HG03571 (cell line): ENCODE measurements around the gene GRAMD1A.
"Not testable (repeated sequence)": the region's sequence is repeated elsewhere in the genome, so short reads cannot be mapped to it uniquely, and the experiment has no call there.

Experiments used
- ATAC-seq: cut with Tn5 transposase; IDR thresholded peaks from one replicate; pipeline ENCODE4 v1.9.1; 2021; ENCODE audit not compliant: unreplicated experiment

The GRAMD1A gene

DNA sequence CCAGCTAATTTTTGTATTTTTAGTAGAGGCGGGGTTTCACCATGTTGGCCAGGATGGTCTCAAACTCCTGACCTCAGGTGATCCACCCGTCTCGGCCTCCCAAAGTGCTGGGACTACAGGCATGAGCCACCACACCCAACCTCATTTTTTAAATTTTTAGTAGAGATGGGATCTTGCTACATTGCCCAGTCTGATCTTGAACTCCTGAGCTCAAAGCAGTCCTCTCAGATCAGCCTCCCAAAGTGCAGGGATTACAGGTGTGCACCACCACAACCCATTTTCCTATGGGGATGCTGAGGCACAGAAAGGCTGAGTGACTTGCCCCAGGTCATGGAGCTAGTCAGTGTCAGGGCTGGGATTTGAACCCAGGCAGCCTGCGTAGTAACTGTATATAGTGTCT, 51.1 kb downstream of the GRAMD1A start:
- ATAC-seq = not testable (repeated sequence)

- ATAC-seq = no peak
Observed at GRCh38 chr19:35051796-35052195, 51.7 kb downstream of the GRAMD1A start.

DNA sequence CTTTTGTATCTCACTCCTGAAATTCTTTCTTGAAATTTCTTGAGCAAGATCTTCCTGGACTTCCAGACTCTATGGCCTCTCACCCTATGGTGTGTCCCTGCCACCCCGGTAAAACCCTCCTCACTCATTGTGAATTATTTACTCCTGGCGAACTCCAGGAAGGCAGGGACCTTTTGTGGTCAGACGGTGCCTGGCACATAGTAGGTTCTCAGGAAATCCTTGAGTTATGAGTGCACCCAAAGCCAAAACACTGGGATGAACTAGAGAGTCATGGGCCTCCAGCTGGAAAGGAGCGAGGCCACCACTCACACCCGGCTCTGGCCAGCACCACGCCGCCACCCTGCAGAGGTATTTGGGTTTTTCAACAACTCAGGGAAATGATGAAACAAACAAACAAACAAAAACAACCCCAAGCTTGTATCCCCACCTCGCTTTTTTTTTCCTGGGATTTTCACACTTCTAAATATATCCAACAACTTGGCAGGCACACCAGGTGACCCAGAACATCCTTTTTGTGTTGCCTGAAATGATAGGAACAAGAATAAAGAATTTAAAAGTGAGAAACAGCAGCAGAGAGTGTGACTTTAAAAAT, 52.6 kb downstream of the GRAMD1A start:
- ATAC-seq = no peak

GRCh38 chr19:35053667-35054293, 53.7 kb downstream of the GRAMD1A start:
- ATAC-seq = no peak

DNA sequence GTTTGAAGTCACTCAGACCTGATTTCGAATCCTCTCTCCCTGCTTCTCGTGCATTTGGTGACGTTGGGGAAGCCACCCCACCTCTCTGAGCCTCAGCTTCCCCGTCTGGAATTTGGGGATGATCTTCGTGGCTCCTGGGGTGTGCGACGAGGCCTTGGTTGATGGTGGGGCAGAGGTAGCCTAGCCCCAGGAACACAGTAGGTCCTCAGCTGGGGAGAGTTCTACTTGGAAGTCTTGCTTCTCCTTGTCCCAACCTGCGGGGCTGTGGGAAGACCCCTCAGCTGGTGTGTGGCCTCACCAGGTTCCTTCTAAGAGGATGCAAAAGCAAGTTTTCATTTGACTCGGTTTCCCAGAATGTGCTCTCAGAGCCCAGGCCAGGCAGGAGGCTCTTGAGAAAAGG, 54.5 kb downstream of the GRAMD1A start:
- no peak for ATAC-seq

DNA sequence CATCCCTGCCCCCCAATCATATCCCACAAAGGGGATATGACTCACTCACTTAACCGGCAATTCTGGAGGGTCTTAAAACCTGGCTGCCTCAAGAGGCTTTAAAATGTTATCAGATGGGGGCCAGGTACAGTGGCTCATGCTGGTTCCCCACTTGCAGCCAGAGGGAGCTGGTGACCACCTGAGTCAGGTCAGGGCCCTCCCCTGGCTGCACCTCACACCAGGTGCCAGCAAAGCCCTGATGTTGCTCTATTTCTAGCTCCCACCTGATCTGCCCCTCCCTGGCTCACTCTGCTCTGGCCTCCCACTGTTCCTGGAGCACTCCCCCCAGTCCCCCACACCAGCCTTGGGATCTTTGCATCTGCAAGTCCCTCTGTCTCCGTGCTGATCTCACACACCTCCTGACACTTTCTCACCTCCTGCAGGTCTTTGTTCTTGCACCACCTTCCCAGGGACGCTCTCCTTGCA, 55.6 kb downstream of the GRAMD1A start:
- no peak for ATAC-seq

DNA sequence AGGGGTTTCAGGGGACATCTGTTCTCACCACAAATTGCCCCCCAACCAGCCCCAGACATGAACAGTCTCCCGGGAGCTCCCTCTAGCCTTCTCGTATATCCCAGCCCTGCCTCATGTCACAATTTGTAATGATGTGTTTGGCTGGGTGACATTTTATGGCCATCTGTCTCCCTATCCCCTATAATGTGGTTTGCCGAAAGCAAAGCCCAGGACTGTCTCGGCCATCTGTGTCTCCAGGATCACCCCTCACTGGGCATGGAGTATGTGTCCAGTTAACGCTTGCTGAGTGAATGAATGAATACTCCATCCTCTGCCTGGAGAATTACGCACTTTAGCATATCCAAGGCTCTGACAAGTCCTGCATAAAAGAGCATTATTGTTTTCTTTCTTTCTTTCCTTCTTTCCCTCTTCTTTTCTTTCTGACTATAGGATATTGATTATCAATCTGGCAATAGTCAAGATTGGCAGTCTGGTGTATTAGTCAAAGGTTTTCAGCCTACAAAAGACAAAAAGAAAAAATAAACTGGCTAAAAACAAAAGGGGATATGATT, 56.5 kb downstream of the GRAMD1A start:
- no peak for ATAC-seq

GRCh38 chr19:35058370-35058769, 58.2 kb downstream of the GRAMD1A start:
- ATAC-seq = no peak

- no peak for ATAC-seq
Observed at GRCh38 chr19:35059006-35059798, 59.1 kb downstream of the GRAMD1A start.

GRCh38 chr19:35059799-35060091, 59.6 kb downstream of the GRAMD1A start:
- no peak for ATAC-seq

GRCh38 chr19:35060160-35060855, 60.2 kb downstream of the GRAMD1A start:
- no peak for ATAC-seq

DNA sequence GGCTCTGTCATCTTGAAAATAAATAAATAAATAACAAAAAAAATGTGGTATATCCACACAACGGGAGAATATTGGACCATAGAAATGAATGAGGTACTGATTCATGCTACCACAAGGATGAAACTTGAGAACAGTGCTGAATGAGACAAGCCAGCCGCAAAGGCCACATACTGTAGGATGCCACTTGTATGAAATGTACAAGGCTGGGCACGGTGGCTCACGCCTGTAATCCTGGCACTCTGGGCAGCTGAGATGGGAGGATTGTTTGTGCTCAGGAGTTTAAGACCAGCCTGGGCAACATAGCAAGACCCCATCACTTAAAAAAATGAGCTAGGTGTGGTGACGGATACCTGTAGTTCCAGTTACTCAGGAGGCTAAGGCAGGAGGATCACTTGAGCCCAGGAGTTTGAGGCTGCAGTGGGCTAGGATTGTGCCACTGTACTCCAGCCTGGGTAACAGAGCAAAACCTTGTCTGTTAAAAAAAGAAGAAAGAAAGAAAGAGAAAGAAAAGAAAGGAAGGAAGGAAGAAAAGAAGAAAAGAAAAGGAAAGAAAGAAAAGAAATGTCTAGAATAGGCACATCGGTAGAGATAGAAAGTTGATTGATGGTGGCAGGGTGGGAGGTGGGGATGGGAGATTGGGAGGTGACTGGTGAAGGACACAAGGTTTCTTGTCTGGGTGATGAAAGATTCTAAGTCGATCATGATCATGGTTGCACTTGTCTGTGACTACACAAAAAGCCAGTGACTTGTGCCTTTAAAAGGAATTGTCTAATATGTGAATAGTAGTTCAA, 61.7 kb downstream of the GRAMD1A start:
- no peak for ATAC-seq

DNA sequence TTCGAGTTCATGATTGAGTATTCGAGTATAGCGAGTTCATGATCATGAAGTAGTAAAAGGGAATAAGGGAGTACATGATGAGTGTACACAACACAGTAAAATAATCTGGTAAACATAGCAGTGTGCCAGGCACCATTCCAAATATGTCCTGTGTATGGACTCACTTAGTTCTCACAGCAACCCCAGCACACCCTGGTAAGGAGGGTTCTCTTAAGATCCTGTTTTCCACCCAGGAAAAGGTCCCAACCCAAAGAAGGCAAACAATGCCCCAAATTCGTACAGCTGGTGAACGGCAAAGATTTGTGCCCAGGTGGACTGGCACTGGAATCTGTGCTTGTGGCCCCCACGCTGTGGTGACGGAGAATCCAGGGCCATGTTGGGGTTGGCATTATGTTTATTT, 62.8 kb downstream of the GRAMD1A start:
- no peak for ATAC-seq

GRCh38 chr19:35063940-35064818, 64.1 kb downstream of the GRAMD1A start:
- no peak for ATAC-seq

DNA sequence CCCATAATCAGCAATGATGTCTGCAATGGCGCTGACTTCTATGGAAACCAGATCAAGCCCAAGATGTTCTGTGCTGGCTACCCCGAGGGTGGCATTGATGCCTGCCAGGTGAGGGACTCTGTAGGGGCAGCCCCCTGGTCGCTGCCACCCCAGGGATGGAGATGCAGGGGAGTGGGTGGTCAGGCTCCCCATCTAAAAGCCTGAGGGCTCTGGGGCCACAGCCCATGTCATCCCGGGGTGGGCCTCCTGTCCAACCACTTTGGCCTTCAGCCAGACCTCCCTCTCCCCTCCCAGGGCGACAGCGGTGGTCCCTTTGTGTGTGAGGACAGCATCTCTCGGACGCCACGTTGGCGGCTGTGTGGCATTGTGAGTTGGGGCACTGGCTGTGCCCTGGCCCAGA, 65.5 kb downstream of the GRAMD1A start:
- ATAC-seq = no peak

GRCh38 chr19:35066121-35066520, 66.0 kb downstream of the GRAMD1A start:
- no peak for ATAC-seq

DNA sequence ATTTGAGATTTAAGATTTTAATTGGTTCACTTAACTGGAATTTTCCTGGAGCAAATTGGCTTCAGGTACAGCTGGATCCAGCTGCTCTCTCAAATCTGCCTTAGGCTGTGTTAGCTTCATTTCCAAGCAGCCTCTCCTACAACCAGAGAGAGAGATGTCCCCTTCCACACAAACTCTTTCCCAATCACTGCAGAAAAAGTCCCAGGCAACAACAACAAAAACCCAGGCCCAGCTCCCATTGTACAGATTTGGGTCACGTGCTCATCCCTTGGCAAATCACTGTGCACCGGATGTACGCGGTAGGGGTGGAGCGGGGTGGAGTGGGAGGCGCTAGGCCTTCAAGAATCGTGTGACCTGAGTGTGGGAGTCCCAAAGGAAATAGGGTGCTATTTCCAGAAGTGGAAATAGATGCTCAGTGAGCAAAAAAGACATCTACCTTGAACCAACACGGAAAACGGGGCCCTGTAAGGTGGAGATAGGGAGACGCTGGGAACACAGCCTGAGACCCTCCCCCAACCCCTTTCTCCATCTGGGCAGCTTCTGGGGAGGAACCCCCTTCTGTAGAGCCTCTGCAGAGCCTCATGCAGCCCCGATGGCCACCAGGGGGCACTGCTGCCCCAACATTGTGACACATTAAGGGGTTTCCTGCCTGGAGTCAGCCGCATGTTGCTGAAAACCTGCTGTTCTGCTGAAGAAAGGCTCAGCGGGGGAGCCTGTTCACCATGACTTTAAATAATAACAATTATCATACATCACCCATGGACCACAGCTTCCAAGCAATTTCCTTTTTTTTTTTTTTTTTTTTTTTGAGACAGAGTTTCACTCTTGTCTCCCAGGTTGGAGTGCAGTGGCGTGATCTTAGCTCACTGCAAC, 66.8 kb downstream of the GRAMD1A start:
- no peak for ATAC-seq

DNA sequence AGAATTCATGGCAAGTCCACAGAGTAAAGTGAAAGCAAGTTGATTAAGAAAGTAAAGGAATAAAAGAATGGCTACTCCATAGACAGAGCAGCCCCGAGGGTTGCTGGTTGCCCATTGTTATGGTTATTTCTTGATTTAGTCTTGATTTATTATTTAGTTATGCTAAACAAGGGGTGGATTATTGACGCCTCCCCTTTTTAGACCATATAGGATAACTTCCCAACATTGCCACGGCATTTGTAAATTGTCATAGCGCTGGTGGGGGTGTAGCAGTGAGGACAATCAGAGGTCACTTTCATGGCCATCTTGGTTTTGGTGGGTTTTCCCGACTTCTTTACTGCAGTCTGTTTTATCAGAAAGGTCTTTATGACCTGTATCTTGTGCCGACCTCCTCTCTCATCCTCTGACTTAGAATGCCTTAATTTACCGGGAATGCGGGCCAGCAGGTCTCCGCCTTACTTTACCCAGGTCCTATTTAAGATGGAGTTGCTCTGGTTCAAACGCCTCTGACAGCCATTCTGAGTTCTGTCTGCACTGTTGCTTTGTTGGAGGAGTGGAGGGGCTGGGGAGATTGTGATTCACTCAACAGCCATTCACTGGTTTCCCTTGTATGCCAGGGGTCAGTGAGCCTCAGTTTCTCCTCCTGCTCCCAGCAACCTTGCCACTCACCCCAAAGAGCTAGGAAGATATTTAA, 69.0 kb downstream of the GRAMD1A start:
- ATAC-seq = no peak
